Lower lobe of right lung (tissue), 2 donors: Measurements from ENCODE around the gene ANKLE2. TPM values are rescaled to one million over a fixed set of nuclear protein-coding genes. Genes with fewer than 3 reads are reported as not detected.
"Not testable (repeated sequence)": the region's sequence is repeated elsewhere in the genome, so short reads cannot be mapped to it uniquely, and the experiment has no call there.

Source experiments
- ATAC-seq, 2 donors: fragments of 200-7000 bp; cut with Tn5 transposase; one replicate each; pipeline ENCODE4 v1.9.1; 2020 to 2022; ENCODE audit warnings: mild to moderate bottlenecking in 2 of 2, moderate library complexity in 2 of 2
- DNase-seq: peaks from one replicate; pipeline ENCODE4 v3.0.0-alpha.2; 2020
- H3K27ac ChIP-seq: fragments of 200-600 bp; one replicate; pipeline ENCODE4 v1.8.0; 2022
- H3K27me3 ChIP-seq: fragments of 200-600 bp; one replicate; pipeline ENCODE4 v1.8.0; 2022; ENCODE audit warnings: low read depth
- H3K36me3 ChIP-seq: fragments of 200-600 bp; one replicate; pipeline ENCODE4 v1.8.0; 2022; ENCODE audit warnings: mild to moderate bottlenecking
- H3K4me1 ChIP-seq: fragments of 200-600 bp; one replicate; pipeline ENCODE4 v1.8.0; 2022
- H3K4me3 ChIP-seq: fragments of 200-600 bp; one replicate; pipeline ENCODE4 v1.8.0; 2022; ENCODE audit warnings: mild to moderate bottlenecking
- H3K9me3 ChIP-seq: fragments of 200-600 bp; one replicate; pipeline ENCODE4 v1.8.0; 2022
- intact Hi-C: fragments of 100-400 bp; cut with DNase I; formaldehyde crosslinking; loops from one replicate; pipeline ENCODE4 v1.11.0; 2022
- long read RNA-seq: library from polyadenylated mRNA; unstranded; transcript quantifications from one replicate; pipeline ENCODE4 v2.0.0, GENCODE V29; 2021
- total RNA-seq: library from RNA; stranded (reverse); fragmentation: NEBNext Ultra II Directional; extraction: Animal tissue kit (Norgen Biotek cat#: 25700); gene quantifications from one replicate; pipeline ENCODE4 v1.2.1, GENCODE V29; 2021
- TF ChIP-seq, protein P1 (sequence below): fragments of 200-600 bp; IDR thresholded peaks from one replicate; pipeline ENCODE4 v1.8.0; 2022; ENCODE audit warnings: antibody characterized with exemption, mild to moderate bottlenecking
- donor health status: DM: no; HTN: yes; CAD: no; lungs with severe emphysema.

The ANKLE2 gene
- 49.6 TPM for total RNA-seq
- long read RNA-seq, full-length matches to known transcripts = 51 of 91 reads
- long read RNA-seq, partial matches to known transcripts = 18 of 91 reads
- long read RNA-seq, other reads (novel, unspliced or antisense) = 22 of 91 reads

DNA sequence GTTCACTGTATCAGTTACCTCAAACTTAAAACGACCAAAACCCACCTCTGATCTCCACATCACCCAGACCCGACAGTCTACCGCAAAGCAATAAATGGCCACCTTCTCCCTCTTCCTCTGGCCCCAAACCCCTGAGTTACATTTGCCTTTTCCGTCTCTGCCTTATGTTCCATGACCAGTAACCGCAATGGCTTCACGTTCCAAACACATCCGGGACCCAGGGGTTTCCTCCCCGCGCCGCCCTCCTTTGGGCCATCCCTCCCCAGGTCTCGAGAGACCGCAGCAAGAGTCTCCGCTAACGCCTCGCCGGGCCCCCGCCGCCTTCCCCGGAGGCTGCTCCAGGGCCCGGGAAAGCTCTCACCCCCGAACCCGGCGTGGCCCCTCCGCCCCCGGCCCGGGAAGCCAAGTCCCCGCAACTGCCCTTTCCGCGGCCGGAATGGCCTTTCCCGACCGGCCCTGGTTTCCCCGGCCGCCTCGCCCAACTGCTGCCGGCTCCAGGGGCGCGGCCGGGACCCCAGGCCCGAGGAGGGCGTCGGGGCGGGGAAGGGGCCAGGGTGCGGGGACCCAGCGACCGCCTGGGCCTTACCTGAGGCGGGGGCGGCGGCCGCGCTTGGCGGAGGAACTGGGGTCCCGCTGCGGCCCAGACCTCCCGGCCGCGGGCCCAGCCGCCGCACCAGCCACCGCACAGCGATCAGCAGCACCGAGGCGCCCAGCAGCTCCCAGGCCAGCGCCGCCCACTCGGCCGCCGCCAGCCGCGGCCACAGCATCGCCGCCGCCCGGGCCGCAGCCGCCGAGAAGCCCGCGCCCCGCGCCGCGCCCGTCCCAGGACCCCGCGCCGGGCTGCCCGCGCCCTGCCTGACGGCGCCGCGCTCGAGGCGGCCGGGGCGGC lies at the start of gene ANKLE2:
Gene ANKLE2, minus strand, starts transcription at position 801 of the 889 bp plus-strand sequence. Its CDS starts 34 bp downstream, at position 767.
- H3K27me3 ChIP-seq = no peaks in the 10 kb centered on the region
- TF ChIP-seq, protein P1, sequence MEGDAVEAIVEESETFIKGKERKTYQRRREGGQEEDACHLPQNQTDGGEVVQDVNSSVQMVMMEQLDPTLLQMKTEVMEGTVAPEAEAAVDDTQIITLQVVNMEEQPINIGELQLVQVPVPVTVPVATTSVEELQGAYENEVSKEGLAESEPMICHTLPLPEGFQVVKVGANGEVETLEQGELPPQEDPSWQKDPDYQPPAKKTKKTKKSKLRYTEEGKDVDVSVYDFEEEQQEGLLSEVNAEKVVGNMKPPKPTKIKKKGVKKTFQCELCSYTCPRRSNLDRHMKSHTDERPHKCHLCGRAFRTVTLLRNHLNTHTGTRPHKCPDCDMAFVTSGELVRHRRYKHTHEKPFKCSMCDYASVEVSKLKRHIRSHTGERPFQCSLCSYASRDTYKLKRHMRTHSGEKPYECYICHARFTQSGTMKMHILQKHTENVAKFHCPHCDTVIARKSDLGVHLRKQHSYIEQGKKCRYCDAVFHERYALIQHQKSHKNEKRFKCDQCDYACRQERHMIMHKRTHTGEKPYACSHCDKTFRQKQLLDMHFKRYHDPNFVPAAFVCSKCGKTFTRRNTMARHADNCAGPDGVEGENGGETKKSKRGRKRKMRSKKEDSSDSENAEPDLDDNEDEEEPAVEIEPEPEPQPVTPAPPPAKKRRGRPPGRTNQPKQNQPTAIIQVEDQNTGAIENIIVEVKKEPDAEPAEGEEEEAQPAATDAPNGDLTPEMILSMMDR = no peak
- peaks cover 17% of the 10 kb centered on the region for H3K36me3 ChIP-seq
- peak within 1 kb of the TSS; percentile 86 for H3K4me3 ChIP-seq
- DNase-seq (peak; percentile 71), ATAC-seq (peak; percentile 46 to 57)
- H3K9me3 ChIP-seq = no peaks in the 10 kb centered on the region
- peaks cover 33% of the 10 kb centered on the region for H3K4me1 ChIP-seq
- intact Hi-C loops = no loop called here
- peak within 1 kb of the TSS; percentile 97 for H3K27ac ChIP-seq

DNA sequence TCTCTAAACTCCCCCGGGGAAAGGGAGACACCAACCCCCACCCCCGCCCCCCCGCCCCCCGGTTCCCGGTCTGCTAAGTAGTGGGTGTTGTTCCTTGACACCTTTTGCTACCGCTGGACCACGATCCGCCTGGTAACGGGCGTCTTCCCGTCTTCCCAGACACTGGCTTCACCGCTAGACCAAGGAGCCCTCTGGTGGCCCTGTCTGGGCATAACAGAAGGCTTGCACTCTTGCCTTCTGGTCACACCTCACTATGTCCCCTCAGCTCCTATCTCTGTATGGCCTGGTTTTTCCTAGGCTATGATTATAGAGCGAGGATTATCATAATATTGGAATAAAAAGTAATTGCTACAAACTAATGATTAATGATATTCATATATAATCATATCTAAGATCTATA lies 47.8 kb upstream of the ANKLE2 start:
- H3K27ac ChIP-seq, H3K4me1 ChIP-seq, ATAC-seq, H3K9me3 ChIP-seq, intact Hi-C loops, H3K4me3 ChIP-seq, H3K27me3 ChIP-seq, DNase-seq: not testable (repeated sequence)
- peaks cover 87% of the 10 kb centered on the region for H3K36me3 ChIP-seq

DNA sequence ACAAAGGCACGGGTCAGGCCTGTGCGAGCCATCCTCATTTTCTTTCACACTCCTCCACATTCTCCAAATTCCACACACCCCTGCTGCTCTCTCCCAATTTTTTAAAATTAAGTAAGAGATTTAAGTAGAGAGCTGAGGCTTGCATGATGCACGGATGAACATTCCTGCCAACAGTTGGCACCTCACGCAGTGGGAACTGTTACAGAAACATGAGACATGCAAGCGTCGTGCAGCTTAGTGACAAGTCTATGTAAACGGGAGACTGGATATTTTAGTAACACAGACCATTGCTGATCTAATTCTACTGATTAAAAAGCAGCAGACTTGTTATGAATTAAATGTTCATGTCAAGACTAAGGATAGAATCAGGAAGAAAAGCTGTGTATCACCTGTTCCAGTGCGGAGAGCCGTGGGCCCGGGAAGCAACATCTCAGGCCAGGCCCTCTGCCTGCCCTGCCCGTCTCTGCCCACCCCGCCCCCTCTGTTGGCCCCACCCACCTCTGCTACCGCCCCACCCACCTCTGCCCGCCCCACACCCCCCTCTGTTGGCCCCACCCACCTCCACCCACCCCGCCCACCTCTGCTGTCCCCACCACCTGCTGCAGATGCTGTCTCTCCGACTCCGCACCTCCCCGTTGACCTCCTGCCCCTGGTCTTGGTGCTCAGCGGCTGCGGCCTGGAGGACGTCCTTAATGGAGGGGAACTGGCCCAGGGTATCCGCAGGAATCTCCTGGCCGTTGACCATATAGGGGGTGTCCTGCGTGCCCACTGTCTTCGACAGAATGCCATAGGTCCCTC lies 45.9 kb upstream of the ANKLE2 start:
- no peaks in the 10 kb centered on the region for H3K27me3 ChIP-seq
- TF ChIP-seq, protein P1 = no peak
- no peaks in the 10 kb centered on the region for H3K9me3 ChIP-seq
- ATAC-seq = no peak
- H3K4me3 ChIP-seq = no peak overlapping the region
- no peaks in the 10 kb centered on the region for H3K4me1 ChIP-seq
- no peak overlapping the region for H3K27ac ChIP-seq
- H3K36me3 ChIP-seq = peaks cover 88% of the 10 kb centered on the region
- no peak for DNase-seq
- intact Hi-C loops = no loop called here

DNA sequence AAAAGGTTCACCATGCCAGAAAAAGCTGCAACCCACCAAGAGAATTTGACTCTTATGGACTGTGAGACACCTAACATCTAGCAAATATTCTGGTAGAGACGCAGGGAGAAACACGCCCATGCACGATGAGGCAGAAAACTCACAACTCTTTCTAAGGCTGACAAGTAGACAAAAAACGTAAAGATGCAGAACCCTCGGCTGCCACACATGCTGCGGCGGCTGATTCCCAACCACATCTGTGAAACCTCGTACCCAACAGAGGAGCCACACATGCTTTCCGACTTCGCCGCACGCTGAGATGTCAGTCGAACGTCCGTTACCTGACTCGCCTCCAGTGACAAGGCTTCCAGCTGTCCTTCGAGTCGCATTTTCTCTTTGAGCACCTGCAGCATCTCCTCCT lies 45.2 kb upstream of the ANKLE2 start:
- no peak for DNase-seq
- intact Hi-C loops = no loop called here
- Histone ChIP-seq H3K27ac (no peak overlapping the region), H3K27me3 (no peaks in the 10 kb centered on the region), H3K36me3 (peaks cover 88% of the 10 kb centered on the region), H3K4me1 (no peaks in the 10 kb centered on the region), H3K9me3 (no peaks in the 10 kb centered on the region), H3K4me3 (no peak overlapping the region)
- TF ChIP-seq, protein P1 = no peak
- ATAC-seq = no peak

DNA sequence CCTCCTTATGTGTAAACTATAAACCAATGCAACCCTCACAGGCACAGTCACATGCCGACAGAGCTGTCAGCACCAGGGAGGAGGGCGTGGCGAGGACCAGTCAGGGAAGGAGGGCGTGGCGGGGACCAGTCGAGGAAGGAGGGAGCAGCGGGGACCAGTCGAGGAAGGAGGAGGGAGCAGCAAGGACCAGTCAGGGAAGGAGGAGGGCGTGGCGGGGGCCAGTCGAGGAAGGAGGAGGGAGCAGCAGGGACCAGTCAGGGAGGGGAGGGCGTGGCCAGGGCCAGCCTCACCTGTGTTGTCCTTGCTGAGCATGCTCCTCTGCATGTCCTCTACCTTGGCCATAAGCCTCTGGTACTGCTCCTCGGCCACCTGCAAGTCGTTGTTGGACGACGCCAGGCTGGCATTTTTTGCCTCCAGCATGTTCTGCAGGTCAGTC lies 42.8 kb upstream of the ANKLE2 start:
- Histone ChIP-seq H3K36me3 (peaks cover 93% of the 10 kb centered on the region), H3K4me1 (no peaks in the 10 kb centered on the region), H3K27me3 (no peaks in the 10 kb centered on the region), H3K27ac (no peak overlapping the region), H3K9me3 (no peaks in the 10 kb centered on the region), H3K4me3 (no peak overlapping the region)
- DNase-seq = no peak
- TF ChIP-seq, protein P1 = no peak
- intact Hi-C loops = no loop called here
- peak; percentile 25 to 58 for ATAC-seq
